NT2/D1 (cell line): Measurements from ENCODE around the gene RNASE11.
"Not testable (repeated sequence)": the region's sequence is repeated elsewhere in the genome, so short reads cannot be mapped to it uniquely, and the experiment has no call there.

ENCODE experiments used
- DNase-seq: peaks from one replicate; pipeline ENCODE4 v3.0.0-alpha.2; 2011; ENCODE audit warnings: low read depth, low spot score
- H3K27me3 ChIP-seq: 2 replicates; pipeline ENCODE4 v1.6.0; 2011; ENCODE audit warnings: mild to moderate bottlenecking; ENCODE audit not compliant: insufficient read length, insufficient read depth
- H3K36me3 ChIP-seq: 2 replicates; pipeline ENCODE4 v1.6.1; 2011; ENCODE audit warnings: mild to moderate bottlenecking, low read length, mixed read lengths; ENCODE audit not compliant: insufficient read depth, insufficient read length
- H3K4me1 ChIP-seq: 2 replicates; pipeline ENCODE4 v1.5.1; 2011; ENCODE audit not compliant: insufficient read depth, insufficient read length
- H3K4me3 ChIP-seq: 2 replicates; pipeline ENCODE4 v1.5.1; 2011; ENCODE audit warnings: low read depth; ENCODE audit not compliant: insufficient read length
- H3K9ac ChIP-seq: 2 replicates; pipeline ENCODE4 v1.6.0; 2011; ENCODE audit warnings: low read depth; ENCODE audit not compliant: insufficient read length
- H3K9me3 ChIP-seq: 2 replicates; pipeline ENCODE4 v1.5.1; 2011; ENCODE audit warnings: mild to moderate bottlenecking, low read length; ENCODE audit not compliant: insufficient read depth
- SUZ12 ChIP-seq: IDR thresholded peaks from 2 replicates; pipeline ENCODE4 v1.6.1; 2011; ENCODE audit not compliant: insufficient read length, insufficient read depth; ENCODE audit errors: extremely low read depth
- YY1 ChIP-seq: IDR thresholded peaks from 2 replicates; pipeline ENCODE4 v1.6.1; 2011; ENCODE audit not compliant: insufficient read length, insufficient read depth
- ZNF274 ChIP-seq: IDR thresholded peaks from 2 replicates; pipeline ENCODE4 v1.6.1; 2011; ENCODE audit warnings: mild to moderate bottlenecking, low read depth, low read length

Gene RNASE11

DNA sequence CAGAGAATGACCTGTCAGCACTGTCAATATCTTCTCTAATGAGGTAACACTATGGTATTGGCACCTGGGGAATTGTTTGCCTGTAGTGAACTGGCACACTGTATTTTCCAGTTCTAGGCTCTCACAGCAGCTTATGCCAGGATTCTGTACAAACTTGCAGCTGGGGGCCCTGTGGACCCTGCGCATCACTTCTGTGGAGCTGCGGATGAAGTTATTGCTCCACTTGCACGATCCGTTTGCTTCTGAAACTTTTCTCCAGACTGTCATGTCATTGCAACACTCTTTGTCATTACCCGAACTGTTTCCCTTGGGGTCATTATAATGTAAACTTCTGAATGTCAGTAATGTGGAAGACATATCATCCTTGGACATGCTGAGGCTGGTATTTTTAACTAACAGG, 3.9 kb downstream of the RNASE11 start:
- H3K4me3 ChIP-seq = no peak overlapping the region
- no peaks in the 10 kb centered on the region; the same call in 1 of the 2 replicates for H3K9me3 ChIP-seq
- H3K9ac ChIP-seq = no peak overlapping the region
- TF ChIP-seq SUZ12 (no peak), ZNF274 (no peak), YY1 (no peak)
- no peaks in the 10 kb centered on the region for H3K27me3 ChIP-seq
- H3K4me1 ChIP-seq = no peaks in the 10 kb centered on the region
- no peak for DNase-seq
- no peaks in the 10 kb centered on the region for H3K36me3 ChIP-seq

DNA sequence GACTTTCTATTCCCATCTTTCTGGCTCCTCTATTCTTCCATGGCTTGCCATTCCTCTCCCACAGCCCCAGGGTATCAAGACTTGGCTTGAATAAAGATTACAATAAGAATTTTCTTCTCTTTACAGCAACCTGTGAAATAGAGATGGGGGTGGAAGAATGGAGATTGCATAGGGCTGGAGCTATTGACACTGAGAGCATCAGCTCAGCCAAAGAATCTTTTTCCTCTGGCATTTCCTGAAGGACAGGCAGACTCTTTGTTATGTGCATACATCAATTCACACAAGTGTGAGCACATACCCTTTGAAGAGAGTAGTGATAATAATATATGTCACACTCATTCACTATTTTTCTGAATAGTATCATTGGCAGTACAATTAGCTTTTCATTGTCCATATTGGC, 4.7 kb downstream of the RNASE11 start:
- Histone ChIP-seq H3K9ac (no peak overlapping the region), H3K4me3 (no peak overlapping the region), H3K36me3 (no peaks in the 10 kb centered on the region), H3K27me3 (no peaks in the 10 kb centered on the region), H3K4me1 (no peaks in the 10 kb centered on the region), H3K9me3 (no peaks in the 10 kb centered on the region; the same call in 1 of the 2 replicates)
- TF ChIP-seq SUZ12 = no peak
- TF ChIP-seq YY1 = no peak
- no peak for TF ChIP-seq ZNF274
- no peak for DNase-seq

GRCh38 chr14:20580242-20580641, 7.6 kb downstream of the RNASE11 start:
- no peaks in the 10 kb centered on the region for H3K27me3 ChIP-seq
- no peak overlapping the region for H3K4me3 ChIP-seq
- TF ChIP-seq SUZ12 (no peak), YY1 (no peak), ZNF274 (no peak)
- DNase-seq = no peak
- no peaks in the 10 kb centered on the region for H3K4me1 ChIP-seq
- no peaks in the 10 kb centered on the region for H3K36me3 ChIP-seq
- no peak overlapping the region for H3K9ac ChIP-seq
- 0 out of 2 replicates have a peak, but pooled peaks cover 5% of the 10 kb centered on the region for H3K9me3 ChIP-seq

DNA sequence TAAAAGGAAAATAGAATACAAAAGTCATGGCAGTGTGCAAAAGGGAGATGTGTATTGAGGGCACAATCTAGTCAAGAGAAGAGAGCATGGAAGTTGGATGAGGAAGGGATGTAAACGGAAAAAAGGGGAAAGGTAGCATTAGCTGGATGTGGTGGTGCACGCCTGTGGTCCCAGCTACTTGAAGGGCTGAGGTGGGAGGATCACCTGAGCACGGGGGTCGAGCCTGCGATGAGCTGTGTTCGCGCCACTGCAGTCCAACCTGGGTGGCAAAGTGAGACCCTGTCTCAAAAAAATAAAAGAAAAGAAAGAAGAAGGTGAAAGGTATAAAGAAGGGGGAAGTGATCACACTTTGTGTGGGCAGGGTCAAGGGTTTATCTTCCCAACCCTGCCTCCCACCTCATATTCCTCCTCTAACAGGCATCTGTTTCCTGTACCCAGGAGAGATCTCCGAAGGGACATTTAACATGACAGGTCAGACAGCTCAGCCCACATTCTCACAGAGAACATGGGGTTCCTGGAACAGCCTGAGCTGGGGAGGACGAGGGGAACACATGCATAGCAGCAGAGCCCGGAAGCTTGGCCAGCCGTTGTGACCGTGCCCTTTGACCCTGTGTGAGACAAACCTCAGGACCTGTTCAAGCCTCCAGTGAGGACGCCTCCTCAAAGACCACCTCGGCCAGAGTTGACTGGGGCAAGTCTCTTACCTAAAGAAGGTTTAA, 8.9 kb downstream of the RNASE11 start:
- H3K36me3 ChIP-seq = no peaks in the 10 kb centered on the region
- H3K4me1 ChIP-seq = no peaks in the 10 kb centered on the region
- no peak overlapping the region for H3K4me3 ChIP-seq
- TF ChIP-seq YY1 (no peak), SUZ12 (no peak), ZNF274 (no peak)
- H3K9me3 ChIP-seq = 0 out of 2 replicates have a peak, but pooled peaks cover 5% of the 10 kb centered on the region
- DNase-seq = no peak
- H3K27me3 ChIP-seq = no peaks in the 10 kb centered on the region
- no peak overlapping the region for H3K9ac ChIP-seq

DNA sequence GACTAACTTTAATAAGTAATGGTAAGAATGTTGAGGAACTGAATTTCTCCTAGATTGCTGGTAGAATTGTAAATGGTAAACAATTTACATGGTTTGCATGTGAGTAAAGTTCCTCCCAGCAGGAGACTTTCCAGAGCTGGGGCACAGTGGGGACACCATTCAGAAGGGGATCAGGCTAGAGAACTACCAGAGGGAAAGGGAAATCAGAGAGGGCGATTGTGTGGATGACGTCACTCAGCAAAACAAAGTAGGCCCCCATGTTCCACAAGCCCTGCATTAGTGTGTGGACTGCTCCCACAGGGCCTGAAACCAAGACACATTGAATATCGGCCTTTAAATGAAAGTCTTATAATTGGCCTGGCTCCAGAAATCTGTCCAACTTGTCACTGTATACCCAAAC, 9.5 kb downstream of the RNASE11 start:
- peak; percentile 82 for DNase-seq
- H3K27me3 ChIP-seq = no peaks in the 10 kb centered on the region
- TF ChIP-seq YY1 (no peak), ZNF274 (no peak), SUZ12 (no peak)
- H3K4me1 ChIP-seq = no peaks in the 10 kb centered on the region
- 0 out of 2 replicates have a peak, but pooled peaks cover 5% of the 10 kb centered on the region for H3K9me3 ChIP-seq
- H3K4me3 ChIP-seq = no peak overlapping the region
- no peak overlapping the region for H3K9ac ChIP-seq
- no peaks in the 10 kb centered on the region for H3K36me3 ChIP-seq

DNA sequence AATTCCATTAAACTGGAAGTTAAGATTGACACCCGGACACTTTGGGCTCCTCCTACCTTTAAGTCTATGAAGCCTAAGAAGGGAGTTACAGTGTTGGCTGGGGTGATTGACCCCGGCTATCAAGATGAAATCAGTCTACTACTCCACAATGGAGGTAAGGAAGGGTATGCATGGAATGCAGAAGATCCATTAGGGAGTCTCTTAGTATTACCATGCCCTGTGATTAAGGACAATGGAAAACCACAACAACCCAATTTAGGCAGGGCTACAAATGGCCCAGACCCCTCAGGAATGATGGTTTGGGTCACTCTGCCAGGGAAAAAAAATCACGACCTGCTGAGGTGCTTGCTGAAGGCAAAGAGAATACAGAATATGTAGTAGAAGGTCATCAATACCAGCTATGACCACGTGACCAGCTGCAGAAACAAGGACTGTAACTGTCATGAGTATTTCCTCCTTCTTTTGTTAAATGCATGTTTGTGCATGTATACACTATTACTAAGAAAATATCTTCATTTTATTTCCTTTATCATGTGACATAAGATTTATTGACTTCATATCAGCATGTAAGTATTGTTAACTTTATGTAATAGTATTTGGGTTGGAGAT, 15.3 kb downstream of the RNASE11 start:
- peak; percentile 51 for DNase-seq
- not testable (repeated sequence) for H3K27me3 ChIP-seq, H3K4me3 ChIP-seq, H3K9ac ChIP-seq, H3K36me3 ChIP-seq, H3K4me1 ChIP-seq
- peaks cover 23% of the 10 kb centered on the region; the same call in 1 of the 2 replicates for H3K9me3 ChIP-seq

DNA sequence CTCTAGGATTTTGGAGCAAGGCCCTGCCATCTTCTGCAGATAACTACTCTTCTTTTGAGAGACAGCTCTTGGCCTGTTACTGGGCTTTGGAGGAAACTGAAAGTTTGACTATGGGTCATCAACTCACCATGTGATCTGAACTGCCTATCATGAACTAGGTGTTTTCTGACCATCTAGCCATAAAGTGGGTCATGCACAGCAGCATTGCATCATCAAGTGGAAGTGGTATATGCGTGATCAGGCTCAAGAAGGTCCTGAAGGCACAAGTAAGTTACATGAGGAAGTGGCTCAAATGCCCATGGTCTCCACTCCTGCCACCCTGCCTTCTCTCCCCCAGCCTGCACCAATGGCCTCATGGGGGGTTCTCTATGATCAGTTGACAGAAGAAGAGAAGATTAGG, 17.1 kb downstream of the RNASE11 start:
- not testable (repeated sequence) for H3K4me3 ChIP-seq, DNase-seq, H3K9ac ChIP-seq, H3K4me1 ChIP-seq, H3K27me3 ChIP-seq, H3K36me3 ChIP-seq
- peaks cover 20% of the 10 kb centered on the region; the same call in 1 of the 2 replicates for H3K9me3 ChIP-seq

DNA sequence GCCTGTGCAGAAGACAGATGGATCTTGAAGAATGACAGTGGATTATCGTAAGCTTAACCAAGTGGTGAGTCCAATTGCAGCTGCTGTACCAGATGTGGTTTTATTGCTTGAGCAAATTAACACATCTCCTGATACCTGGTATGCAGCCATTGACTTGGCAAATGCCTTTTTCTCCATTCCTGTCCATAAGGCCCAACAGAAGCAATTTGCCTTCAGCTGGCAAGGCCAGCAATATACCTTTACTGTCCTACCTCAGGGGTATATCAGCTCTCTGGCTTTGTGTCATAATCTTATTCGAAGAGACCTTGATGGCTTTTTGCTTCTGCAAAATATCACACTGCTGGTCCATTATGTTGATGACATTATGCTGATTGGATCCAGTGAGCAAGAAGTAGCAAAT, 17.9 kb downstream of the RNASE11 start:
- not testable (repeated sequence) for DNase-seq, H3K27me3 ChIP-seq, H3K4me1 ChIP-seq, H3K4me3 ChIP-seq, H3K36me3 ChIP-seq, H3K9ac ChIP-seq
- peaks cover 20% of the 10 kb centered on the region; the same call in 1 of the 2 replicates for H3K9me3 ChIP-seq
